WTC11 (cell line): ENCODE measurements around the gene EXOSC7. TPM values are rescaled to one million over a fixed set of nuclear protein-coding genes. Genes with fewer than 3 reads are reported as not detected.

Experiments used
- ATAC-seq: fragments of 200-7000 bp; cut with Tn5 transposase; 2 replicates; pipeline ENCODE4 v1.10.0; 2021; ENCODE audit warnings: mild to moderate bottlenecking, moderate library complexity
- Bru-seq: library from RNA; stranded (reverse); fragments of 400-500 nt; gene quantifications from one replicate; lab custom pipeline; 2021; lab: Mats Ljungman, UMichigan
- CTCF ChIA-PET: fragments of 300-600 bp; sonication (Branson Sonifier 250); formaldehyde crosslinking; loops from one replicate; lab custom pipeline; 2021; ENCODE audit warnings: antibody characterized with exemption; lab: Charles Lee
- POLR2A ChIA-PET: fragments of 350-600 bp; sonication (Branson Sonifier 250); formaldehyde crosslinking; loops from one replicate; lab custom pipeline; 2021; ENCODE audit warnings: antibody characterized with exemption; lab: Charles Lee
- DNase-seq: peaks from one replicate; pipeline ENCODE4 v3.0.0; 2021; ENCODE audit warnings: low spot score
- H3K27ac Mint-ChIP-seq: 2 replicates; pipeline ENCODE4 v1.8.0; 2021; ENCODE audit warnings: mixed read lengths
- H3K27me3 Mint-ChIP-seq: 2 replicates; pipeline ENCODE4 v1.8.0; 2021; ENCODE audit warnings: low read depth, mild to moderate bottlenecking, moderate library complexity, mixed read lengths
- H3K36me3 Mint-ChIP-seq: 2 replicates; pipeline ENCODE4 v1.8.0; 2021; ENCODE audit warnings: mixed read lengths
- H3K4me1 Mint-ChIP-seq: 2 replicates; pipeline ENCODE4 v1.8.0; 2022; ENCODE audit warnings: mixed read lengths
- H3K4me3 Mint-ChIP-seq: 2 replicates; pipeline ENCODE4 v1.8.0; 2021; ENCODE audit warnings: mild to moderate bottlenecking, moderate library complexity, mixed read lengths
- H3K9me3 Mint-ChIP-seq: 2 replicates; pipeline ENCODE4 v1.8.0; 2021; ENCODE audit warnings: mixed read lengths
- AR ChIP-seq: fragments of 250-450 bp; sonication (Bioruptor Pico); IDR thresholded peaks from 2 replicates; pipeline ENCODE4 v1.9.0; 2021; ENCODE audit warnings: mild to moderate bottlenecking
- ATF2 ChIP-seq: sonication (generic); formaldehyde crosslinking; IDR thresholded peaks from 2 replicates; pipeline ENCODE4 v1.8.1; 2022; ENCODE audit warnings: low read depth, missing genetic modification reagents, borderline replicate concordance
- CBFB ChIP-seq: sonication (generic); formaldehyde crosslinking; IDR thresholded peaks from 2 replicates; pipeline ENCODE4 v1.8.1; 2022; ENCODE audit warnings: mild to moderate bottlenecking, low read depth, missing genetic modification reagents
- CDX4 ChIP-seq: fragments of 250-450 bp; sonication (Bioruptor Pico); IDR thresholded peaks from 2 replicates; pipeline ENCODE4 v1.9.0; 2021; ENCODE audit warnings: moderate library complexity, mild to moderate bottlenecking, inconsistent platforms, borderline replicate concordance
- CREM ChIP-seq: sonication (generic); formaldehyde crosslinking; IDR thresholded peaks from 2 replicates; pipeline ENCODE4 v1.8.1; 2022; ENCODE audit warnings: mild to moderate bottlenecking, missing genetic modification reagents, moderate library complexity
- FOXK1 ChIP-seq: sonication (generic); formaldehyde crosslinking; IDR thresholded peaks from 2 replicates; pipeline ENCODE4 v1.8.0; 2022; ENCODE audit warnings: mild to moderate bottlenecking, moderate library complexity, missing genetic modification reagents
- FOXP4 ChIP-seq: sonication (generic); formaldehyde crosslinking; IDR thresholded peaks from 2 replicates; pipeline ENCODE4 v1.8.0; 2022; ENCODE audit warnings: mild to moderate bottlenecking, missing genetic modification reagents
- MYBL2 ChIP-seq: sonication (generic); formaldehyde crosslinking; IDR thresholded peaks from 2 replicates; pipeline ENCODE4 v1.8.1; 2023; ENCODE audit warnings: mild to moderate bottlenecking, moderate library complexity, missing genetic modification reagents
- NFE2L1 ChIP-seq: sonication (generic); formaldehyde crosslinking; IDR thresholded peaks from 2 replicates; pipeline ENCODE4 v1.8.1; 2023; ENCODE audit warnings: missing genetic modification reagents
- NR1H2 ChIP-seq: sonication (generic); formaldehyde crosslinking; IDR thresholded peaks from 2 replicates; pipeline ENCODE4 v1.9.0; 2021; ENCODE audit warnings: mild to moderate bottlenecking, moderate library complexity, missing genetic modification reagents
- PRDM15 ChIP-seq: sonication (generic); formaldehyde crosslinking; IDR thresholded peaks from 2 replicates; pipeline ENCODE4 v1.8.0; 2022; ENCODE audit warnings: missing genetic modification reagents
- PRRX2 ChIP-seq: fragments of 250-450 bp; sonication (Bioruptor Pico); IDR thresholded peaks from 2 replicates; pipeline ENCODE4 v1.8.0; 2021; ENCODE audit warnings: mild to moderate bottlenecking
- SMAD3 ChIP-seq: sonication (generic); formaldehyde crosslinking; IDR thresholded peaks from 2 replicates; pipeline ENCODE4 v1.8.0; 2022; ENCODE audit warnings: missing genetic modification reagents, mild to moderate bottlenecking, borderline replicate concordance
- TEAD1 ChIP-seq: sonication (generic); formaldehyde crosslinking; IDR thresholded peaks from 2 replicates; pipeline ENCODE4 v1.8.0; 2022; ENCODE audit warnings: mild to moderate bottlenecking, missing genetic modification reagents
- TP53 ChIP-seq: sonication (generic); formaldehyde crosslinking; IDR thresholded peaks from 2 replicates; pipeline ENCODE4 v1.8.1; 2023; ENCODE audit warnings: mild to moderate bottlenecking, missing genetic modification reagents
- USF1 ChIP-seq: sonication (generic); formaldehyde crosslinking; IDR thresholded peaks from 2 replicates; pipeline ENCODE4 v1.8.0; 2022; ENCODE audit warnings: mild to moderate bottlenecking, missing genetic modification reagents
- ZNF138 ChIP-seq: sonication (generic); formaldehyde crosslinking; conservative IDR thresholded peaks from 2 replicates; pipeline ENCODE4 v1.8.1; 2022; ENCODE audit warnings: mild to moderate bottlenecking, moderate library complexity, missing genetic modification reagents
- ZNF317 ChIP-seq: sonication (generic); formaldehyde crosslinking; IDR thresholded peaks from 2 replicates; pipeline ENCODE4 v1.8.1; 2023; ENCODE audit warnings: low read depth, mild to moderate bottlenecking, moderate library complexity, missing genetic modification reagents, borderline replicate concordance
- ZNF416 ChIP-seq: fragments of 250-450 bp; sonication (Bioruptor Pico); IDR thresholded peaks from 2 replicates; pipeline ENCODE4 v1.9.0; 2021; ENCODE audit warnings: mild to moderate bottlenecking, inconsistent platforms
- ZNF512 ChIP-seq: sonication (generic); formaldehyde crosslinking; IDR thresholded peaks from 2 replicates; pipeline ENCODE4 v1.8.1; 2022; ENCODE audit warnings: missing genetic modification reagents, borderline replicate concordance
- long read RNA-seq, 3 experiments: library from RNA in 1 of 3; library from capped mRNA in 1 of 3; library from polyadenylated mRNA in 1 of 3; unstranded in 2 of 3; stranded (forward) in 1 of 3; transcript quantifications; one replicate each; pipeline ENCODE4 v2.0.0, GENCODE V29; 2021
- total RNA-seq: library from RNA; stranded (reverse); gene quantifications from 3 replicates; pipeline ENCODE4 v1.2.3, GENCODE V29; 2021

The EXOSC7 gene
- 85.7 to 96.4 TPM (median 93.0 TPM) in 3 replicates for total RNA-seq
- percentile 90 among the genes with signal in this experiment for Bru-seq, nascent RNA
- long read RNA-seq, experiment 1, transcript EXOSC7-210 (9 exons, 1,395 nt) = minor isoform, 23 of 270 reads
- long read RNA-seq, experiment 1, transcript EXOSC7-201 (8 exons, 1,055 nt) = major isoform, 215 of 270 reads
- long read RNA-seq, experiment 1, partial matches to known transcripts = 9 of 270 reads
- long read RNA-seq, experiment 1, other reads (novel, unspliced or antisense) = 19 of 270 reads
- long read RNA-seq, experiment 2, transcript EXOSC7-210 (9 exons, 1,395 nt) = minor isoform, 6 of 152 reads
- long read RNA-seq, experiment 2, transcript EXOSC7-201 (8 exons, 1,055 nt) = major isoform, 100 of 152 reads
- long read RNA-seq, experiment 2, partial matches to known transcripts = 15 of 152 reads
- long read RNA-seq, experiment 2, other reads (novel, unspliced or antisense) = 29 of 152 reads
- long read RNA-seq, experiment 3, transcript EXOSC7-201 (8 exons, 1,055 nt) = major isoform, 358 of 441 reads
- long read RNA-seq, experiment 3, transcript EXOSC7-210 (9 exons, 1,395 nt) = minor isoform, 20 of 441 reads
- long read RNA-seq, experiment 3, partial matches to known transcripts = 32 of 441 reads
- long read RNA-seq, experiment 3, other reads (novel, unspliced or antisense) = 28 of 441 reads

- DNase-seq = peak; percentile 76
- ChIA-PET CTCF (interaction anchor here (0.5 to 3.4 kb wide), 7 partner anchors 11 to 459 kb away, joined by 3 to 26 read pairs (median 3); no protein-coding TSS in a partner anchor), POLR2A (interaction anchor here (0.8 to 1.6 kb wide), 5 partner anchors 9 to 247 kb away, joined by 3 to 9 read pairs (median 3); partner anchors contain the start of genes KIAA1143 and KIF15)
- peak within 1 kb of the TSS; percentile 99 for H3K27ac Mint-ChIP-seq
- peak; percentile 67 for ATAC-seq
- peaks cover 24% of the 10 kb centered on the region for H3K4me1 Mint-ChIP-seq
- H3K4me3 Mint-ChIP-seq = peak within 1 kb of the TSS; percentile 99
- H3K27me3 Mint-ChIP-seq = no peaks in the 10 kb centered on the region
- no peaks in the 10 kb centered on the region for H3K9me3 Mint-ChIP-seq
- H3K36me3 Mint-ChIP-seq = no peaks in the 10 kb centered on the region
- TF ChIP-seq TEAD1 (CRISPR knock-in tag) = 0 out of 2 replicates have a peak, but pooled peaks have one; percentile 33
- no peak for TF ChIP-seq SMAD3 (CRISPR knock-in tag)
- no peak for TF ChIP-seq AR (CRISPR knock-in tag)
- TF ChIP-seq CREM = peak; percentile 97
- TF ChIP-seq ATF2 (CRISPR knock-in tag) = no peak
- TF ChIP-seq CBFB (CRISPR knock-in tag) = no peak
- no peak for TF ChIP-seq TP53 (CRISPR knock-in tag)
- no peak for TF ChIP-seq ZNF138 (CRISPR knock-in tag)
- TF ChIP-seq ZNF512 (CRISPR knock-in tag) = no peak
- TF ChIP-seq USF1 (CRISPR knock-in tag) = no peak
- TF ChIP-seq ZNF317 = peak; percentile 19; the same call in 1 of the 2 replicates
- TF ChIP-seq CDX4 (CRISPR knock-in tag) = no peak
- TF ChIP-seq MYBL2 (CRISPR knock-in tag) = peak; percentile 86
- no peak for TF ChIP-seq PRDM15 (CRISPR knock-in tag)
- no peak for TF ChIP-seq FOXP4 (CRISPR knock-in tag)
- no peak for TF ChIP-seq PRRX2
- TF ChIP-seq NR1H2 (CRISPR knock-in tag) = no peak
- TF ChIP-seq FOXK1 = peak; percentile 82; the same call in 1 of the 2 replicates
- 0 out of 2 replicates have a peak, but pooled peaks have one; percentile 66 for TF ChIP-seq ZNF416 (CRISPR knock-in tag)
- 0 out of 2 replicates have a peak, but pooled peaks have one; percentile 38 for TF ChIP-seq NFE2L1 (CRISPR knock-in tag)
These were observed at the start of gene EXOSC7, which contains the start of gene ZDHHC3 for GRCh38 chr3:44976002-44976815. Gene EXOSC7 (plus strand): TSS chr3:44976244. CDS start chr3:44976278, 34 bp downstream. Gene ZDHHC3 (minus strand): TSS chr3:44976174. CDS start chr3:44959436, 16,738 bp downstream.
